CD14-positive monocyte (primary cell): ENCODE measurements around the gene PIK3IP1. TPM values are rescaled to one million over a fixed set of nuclear protein-coding genes. Genes with fewer than 3 reads are reported as not detected.

Experiments
- DNase-seq, 3 donors: peaks; one replicate each; pipeline ENCODE4 v3.0.0-alpha.2; 2011 to 2022
- H2AFZ ChIP-seq: 2 replicates; pipeline ENCODE4 v1.6.0; 2012; ENCODE audit warnings: mild to moderate bottlenecking, low read depth, low read length, inconsistent platforms; ENCODE audit not compliant: insufficient read depth, poor library complexity, severe bottlenecking
- H3K27ac ChIP-seq, 2 donors: 1 replicate in 1 of 2; 2 replicates in 1 of 2; pipeline ENCODE4 v1.5.1; 2012 to 2013; ENCODE audit warnings: low read length in 2 of 2, control low read depth in 1 of 2, inconsistent platforms in 1 of 2, low read depth in 1 of 2, mild to moderate bottlenecking in 1 of 2
- H3K27me3 ChIP-seq, 2 donors: one replicate each; pipeline versions ENCODE4 v1.6.0 to v1.6.1; 2011 to 2013; ENCODE audit warnings: low read length in 2 of 2; ENCODE audit not compliant: control insufficient read depth in 2 of 2, insufficient read depth in 2 of 2
- H3K36me3 ChIP-seq, 2 donors: replicated peaks in 1 of 2; 1 replicate in 1 of 2; 2 replicates in 1 of 2; pipeline versions ENCODE4 v1.5.1 to v1.6.1; 2012 to 2013; ENCODE audit warnings: low read length in 2 of 2, control low read depth in 1 of 2, inconsistent platforms in 1 of 2, mild to moderate bottlenecking in 1 of 2; ENCODE audit not compliant: insufficient read depth in 2 of 2, control insufficient read depth in 1 of 2
- H3K4me1 ChIP-seq, 2 donors: 1 replicate in 1 of 2; 2 replicates in 1 of 2; pipeline versions ENCODE4 v1.5.1 to v1.6.1; 2012 to 2013; ENCODE audit warnings: low read length in 2 of 2, control low read depth in 1 of 2, inconsistent platforms in 1 of 2, mild to moderate bottlenecking in 1 of 2, moderate library complexity in 1 of 2; ENCODE audit not compliant: insufficient read depth in 2 of 2, control insufficient read depth in 1 of 2
- H3K4me2 ChIP-seq: replicated peaks from 2 replicates; pipeline ENCODE3; 2012; ENCODE audit warnings: low read length, moderate library complexity, mild to moderate bottlenecking; ENCODE audit not compliant: poor library complexity, severe bottlenecking; ENCODE audit errors: extremely low read depth
- H3K4me3 ChIP-seq, 3 experiments: fragments of 200-600 bp in 1 of 3; sonication (generic) in 1 of 3; replicated peaks in 1 of 3; 1 replicate in 2 of 3; 2 replicates in 1 of 3; pipeline ENCODE4 v1.5.1; 2011 to 2013; ENCODE audit warnings: low read length in 3 of 3, mild to moderate bottlenecking in 3 of 3, control low read depth in 2 of 3, low read depth in 2 of 3, inconsistent platforms in 1 of 3, moderate library complexity in 1 of 3
- H3K79me2 ChIP-seq: 2 replicates; pipeline ENCODE4 v1.6.0; 2012; ENCODE audit warnings: mild to moderate bottlenecking, control low read depth, inconsistent platforms, low read length, moderate library complexity; ENCODE audit not compliant: insufficient read depth
- H3K9ac ChIP-seq: 2 replicates; pipeline ENCODE4 v1.6.0; 2017; ENCODE audit warnings: low read length, mild to moderate bottlenecking; ENCODE audit not compliant: insufficient read depth, poor library complexity, severe bottlenecking
- H3K9me3 ChIP-seq, 2 donors: replicated peaks in 1 of 2; 1 replicate in 1 of 2; 2 replicates in 1 of 2; pipeline versions ENCODE4 v1.5.1 to v1.6.1; 2012 to 2013; ENCODE audit warnings: low read length in 2 of 2, control low read depth in 1 of 2; ENCODE audit not compliant: control insufficient read depth in 1 of 2, insufficient read depth in 1 of 2
- H4K20me1 ChIP-seq: 2 replicates; pipeline ENCODE4 v1.6.0; 2012; ENCODE audit warnings: mild to moderate bottlenecking, low read length, control low read depth, moderate library complexity; ENCODE audit not compliant: insufficient read depth
- H3K27ac Mint-ChIP-seq, 7 donors: one replicate each; pipeline ENCODE4 v1.8.0; 2020; ENCODE audit warnings: mild to moderate bottlenecking in 7 of 7, mixed read lengths in 7 of 7, moderate library complexity in 6 of 7, inconsistent platforms in 2 of 7
- H3K27me3 Mint-ChIP-seq, 3 donors: one replicate each; pipeline ENCODE4 v1.8.0; 2021 to 2022; ENCODE audit warnings: low read depth in 3 of 3, mild to moderate bottlenecking in 3 of 3, mixed read lengths in 3 of 3, moderate library complexity in 3 of 3, inconsistent platforms in 1 of 3
- H3K36me3 Mint-ChIP-seq, 2 donors: one replicate each; pipeline ENCODE4 v1.8.0; 2020; ENCODE audit warnings: mixed read lengths in 2 of 2, inconsistent platforms in 1 of 2, mild to moderate bottlenecking in 1 of 2
- H3K4me1 Mint-ChIP-seq: one replicate; pipeline ENCODE4 v1.8.0; 2020; ENCODE audit warnings: mild to moderate bottlenecking, mixed read lengths
- H3K4me3 Mint-ChIP-seq, 2 donors: one replicate each; pipeline ENCODE4 v1.8.0; 2020; ENCODE audit warnings: mild to moderate bottlenecking in 2 of 2, mixed read lengths in 2 of 2, moderate library complexity in 1 of 2
- H3K9me3 Mint-ChIP-seq, 7 donors: one replicate each; pipeline ENCODE4 v1.8.0; 2020 to 2022; ENCODE audit warnings: mixed read lengths in 7 of 7, mild to moderate bottlenecking in 6 of 7, moderate library complexity in 6 of 7, inconsistent platforms in 2 of 7
- WGBS: methylation state at CpG from one replicate; pipeline ENCODE4 v1.1.5; 2013; ENCODE audit warnings: missing lambda C conversion rate; ENCODE audit not compliant: insufficient coverage; 5-methylcytosine and 5-hydroxymethylcytosine counted together
- intact Hi-C, 2 donors: fragments of 100-400 bp; cut with micrococcal nuclease; formaldehyde crosslinking; loops; one replicate each; pipeline versions ENCODE4 v1.15.0 to v1.15.1; 2023
- polyA plus RNA-seq, 3 donors: library from polyadenylated mRNA; depleted of rRNA in 1 of 3; unstranded in 2 of 3; stranded (reverse) in 1 of 3; fragments of 300-500 nt in 2 of 3; fragments of >200 nt in 1 of 3; fragmentation: Illumina TruSeq in 2 of 3; gene quantifications; 1 replicate in 2 of 3; 2 replicates in 1 of 3; pipeline ENCODE4 v1.2.3, GENCODE V29; 2012 to 2021
- TF ChIP-seq, protein P1 (sequence below): fragments of 200-600 bp; IDR thresholded peaks from one replicate; pipeline ENCODE4 v1.8.0; 2022; ENCODE audit warnings: antibody characterized with exemption, mild to moderate bottlenecking

The PIK3IP1 gene
- polyA plus RNA-seq, 3 donors: 21.8 to 37.3 (median 21.9) TPM

- H3K27me3 ChIP-seq: no peaks in the 10 kb centered on the region
- H3K4me3 Mint-ChIP-seq: no peak overlapping the region
- peaks cover 9 to 15% (median 11%) of the 10 kb centered on the region in 7 donors for H3K9me3 Mint-ChIP-seq
- H3K4me1 Mint-ChIP-seq: no peaks in the 10 kb centered on the region
- no peak overlapping the region for H3K27ac Mint-ChIP-seq
- TF ChIP-seq, protein P1, sequence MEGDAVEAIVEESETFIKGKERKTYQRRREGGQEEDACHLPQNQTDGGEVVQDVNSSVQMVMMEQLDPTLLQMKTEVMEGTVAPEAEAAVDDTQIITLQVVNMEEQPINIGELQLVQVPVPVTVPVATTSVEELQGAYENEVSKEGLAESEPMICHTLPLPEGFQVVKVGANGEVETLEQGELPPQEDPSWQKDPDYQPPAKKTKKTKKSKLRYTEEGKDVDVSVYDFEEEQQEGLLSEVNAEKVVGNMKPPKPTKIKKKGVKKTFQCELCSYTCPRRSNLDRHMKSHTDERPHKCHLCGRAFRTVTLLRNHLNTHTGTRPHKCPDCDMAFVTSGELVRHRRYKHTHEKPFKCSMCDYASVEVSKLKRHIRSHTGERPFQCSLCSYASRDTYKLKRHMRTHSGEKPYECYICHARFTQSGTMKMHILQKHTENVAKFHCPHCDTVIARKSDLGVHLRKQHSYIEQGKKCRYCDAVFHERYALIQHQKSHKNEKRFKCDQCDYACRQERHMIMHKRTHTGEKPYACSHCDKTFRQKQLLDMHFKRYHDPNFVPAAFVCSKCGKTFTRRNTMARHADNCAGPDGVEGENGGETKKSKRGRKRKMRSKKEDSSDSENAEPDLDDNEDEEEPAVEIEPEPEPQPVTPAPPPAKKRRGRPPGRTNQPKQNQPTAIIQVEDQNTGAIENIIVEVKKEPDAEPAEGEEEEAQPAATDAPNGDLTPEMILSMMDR: peak; percentile 94
- H2AFZ ChIP-seq: no peak overlapping the region
- DNase-seq: peak; percentile 35 to 48 (median 47)
- WGBS: 26% methylated on average over 4 of the region's 6 CpGs
- no peaks in the 10 kb centered on the region for H4K20me1 ChIP-seq
- no peaks in the 10 kb centered on the region for H3K4me1 ChIP-seq
- H3K9me3 ChIP-seq: peaks cover 5 to 6% of the 10 kb centered on the region in 2 donors
- no peak overlapping the region for H3K27ac ChIP-seq
- no peaks in the 10 kb centered on the region for H3K36me3 ChIP-seq
- no peak overlapping the region for H3K4me3 ChIP-seq
- peaks cover 0 to 3% (median 2%) of the 10 kb centered on the region in 3 donors for H3K27me3 Mint-ChIP-seq
- H3K79me2 ChIP-seq: no peaks in the 10 kb centered on the region
- no peak overlapping the region for H3K9ac ChIP-seq
- intact Hi-C loops: no loop called here
- no peak overlapping the region for H3K4me2 ChIP-seq
- no peaks in the 10 kb centered on the region for H3K36me3 Mint-ChIP-seq
Measured at GRCh38 chr22:31313366-31314147, 21.3 kb upstream of the PIK3IP1 start.

- H3K9ac ChIP-seq: no peak overlapping the region
Measured at GRCh38 chr22:31308181-31308580, 15.9 kb upstream of the PIK3IP1 start.

More at GRCh38 chr22:31308181-31308580, 15.9 kb upstream of the PIK3IP1 start:
- H3K9me3 ChIP-seq: no peaks in the 10 kb centered on the region
- intact Hi-C loops: no loop called here
- no peak overlapping the region for H3K4me3 Mint-ChIP-seq
- H3K27ac ChIP-seq: no peak overlapping the region
- no peaks in the 10 kb centered on the region for H3K27me3 ChIP-seq
- H3K4me1 ChIP-seq: no peaks in the 10 kb centered on the region
- no peak overlapping the region for H2AFZ ChIP-seq
- peaks cover 3% of the 10 kb centered on the region for H3K4me1 Mint-ChIP-seq
- no peaks in the 10 kb centered on the region for H3K36me3 Mint-ChIP-seq
- no peak overlapping the region for H3K4me2 ChIP-seq
- TF ChIP-seq, protein P1: no peak
- H3K27ac Mint-ChIP-seq: no peak overlapping the region
- no peaks in the 10 kb centered on the region for H4K20me1 ChIP-seq
- H3K27me3 Mint-ChIP-seq: peaks cover 0 to 5% (median 2%) of the 10 kb centered on the region in 3 donors
- no peaks in the 10 kb centered on the region for H3K79me2 ChIP-seq
- H3K36me3 ChIP-seq: no peaks in the 10 kb centered on the region
- H3K4me3 ChIP-seq: no peak overlapping the region
- no peak for DNase-seq
- no peaks in the 10 kb centered on the region for H3K9me3 Mint-ChIP-seq
